K562 (cell line): ENCODE data around the gene ANO4.

ENCODE experiments used
- CTCF ChIP-seq, 3 experiments: IDR thresholded peaks in 2 of 3; conservative IDR thresholded peaks in 1 of 3; 2 replicates each; pipeline ENCODE4 v1.5.1; 2011 to 2012; ENCODE audit warnings: low read length in 3 of 3, mild to moderate bottlenecking in 3 of 3, control low read depth in 2 of 3, improper control_type of control experiment in 1 of 3, inconsistent platforms in 1 of 3, low read depth in 1 of 3, mixed read lengths in 1 of 3, moderate library complexity in 1 of 3; ENCODE audit not compliant: insufficient read depth in 2 of 3
- DACH1 ChIP-seq: fragments of 450-650 bp; IDR thresholded peaks from 2 replicates; pipeline ENCODE4 v1.6.1; 2018; ENCODE audit not compliant: partially characterized antibody
- EGR1 ChIP-seq: fragments of 450-650 bp; conservative IDR thresholded peaks from 2 replicates; pipeline ENCODE4 v1.6.1; 2017; ENCODE audit warnings: mild to moderate bottlenecking
- ETV5 ChIP-seq: sonication (generic); formaldehyde crosslinking; IDR thresholded peaks from 2 replicates; pipeline ENCODE4 v1.4.0; 2020; ENCODE audit warnings: low read depth, mild to moderate bottlenecking, missing genetic modification reagents
- HINFP ChIP-seq: fragments of 450-650 bp; conservative IDR thresholded peaks from 2 replicates; pipeline ENCODE4 v1.6.1; 2016; ENCODE audit warnings: missing genetic modification characterization, low read depth, mild to moderate bottlenecking, control low read depth, missing compliant biosample characterization
- MBD1 ChIP-seq: fragments of 250-450 bp; sonication (Bioruptor Pico); IDR thresholded peaks from 2 replicates; pipeline ENCODE4 v1.8.0; 2022; ENCODE audit warnings: inconsistent platforms
- MXI1 ChIP-seq: IDR thresholded peaks from 2 replicates; pipeline ENCODE4 v1.6.1; 2011; ENCODE audit warnings: low read depth, mild to moderate bottlenecking, improper control_type of control experiment, low read length
- NFRKB ChIP-seq: fragments of 450-650 bp; IDR thresholded peaks from 2 replicates; pipeline ENCODE4 v1.6.1; 2016; ENCODE audit warnings: low read depth
- PHB ChIP-seq: fragments of 250-450 bp; sonication (Bioruptor Pico); IDR thresholded peaks from 2 replicates; pipeline ENCODE4 v1.5.0; 2021
- STAT5B ChIP-seq: fragments of 250-450 bp; sonication (Bioruptor Pico); IDR thresholded peaks from 2 replicates; pipeline ENCODE4 v1.8.0; 2021; ENCODE audit warnings: mild to moderate bottlenecking, inconsistent platforms
- TEAD2 ChIP-seq: fragments of 450-650 bp; IDR thresholded peaks from 2 replicates; pipeline ENCODE4 v1.6.1; 2016; ENCODE audit warnings: missing genetic modification characterization, control low read depth, missing compliant biosample characterization
- TFAM ChIP-seq: fragments of 250-450 bp; sonication (Bioruptor Pico); conservative IDR thresholded peaks from 2 replicates; pipeline ENCODE4 v1.5.0; 2021; ENCODE audit warnings: mild to moderate bottlenecking, moderate library complexity
- ZBTB34 ChIP-seq: fragments of 250-450 bp; sonication (Bioruptor Pico); IDR thresholded peaks from 2 replicates; pipeline ENCODE4 v1.8.0; 2021; ENCODE audit warnings: mild to moderate bottlenecking, moderate library complexity

GRCh38 chr12:100984796-100985195 lies 190.2 kb downstream of the ANO4 start:
- TF ChIP-seq TEAD2 (tag) (no peak), CTCF (IDR thresholded peaks at IDR 0.05 in 2 of 3, conservative IDR thresholded peaks at IDR 0.05 in 1 of 3; ENCODE audit: insufficient read depth in 2 of 3, low read depth in 1 of 3, low read length in 3 of 3) (no peak), ZBTB34 (CRISPR knock-in tag) (no peak), EGR1 (no peak), HINFP (tag) (no peak), PHB (CRISPR knock-in tag) (no peak), STAT5B (CRISPR knock-in tag) (no peak), DACH1 (no peak), TFAM (CRISPR knock-in tag) (no peak), NFRKB (no peak), MXI1 (no peak), ETV5 (no peak), MBD1 (CRISPR knock-in tag) (no peak)
